Activated CD4-positive, alpha-beta T cell treated with anti-CD3 and anti-CD28 coated beads, Interleukin-2, Interleukin-6, amounts not matched to agents 100 ng/mL and 50 ng/mL, durations not matched to agents 16 hours and 8 hours (primary cell): ENCODE results near the gene RNF130.
"Not testable (repeated sequence)": the region's sequence is repeated elsewhere in the genome, so short reads cannot be mapped to it uniquely, and the experiment has no call there.

ENCODE experiments used
- DNase-seq: peaks from one replicate; pipeline ENCODE4 v3.0.0-alpha.2; 2020

RNF130 gene

GRCh38 chr5:180050121-180050940 lies 21.2 kb downstream of the RNF130 start:
- DNase-seq = no peak

DNA sequence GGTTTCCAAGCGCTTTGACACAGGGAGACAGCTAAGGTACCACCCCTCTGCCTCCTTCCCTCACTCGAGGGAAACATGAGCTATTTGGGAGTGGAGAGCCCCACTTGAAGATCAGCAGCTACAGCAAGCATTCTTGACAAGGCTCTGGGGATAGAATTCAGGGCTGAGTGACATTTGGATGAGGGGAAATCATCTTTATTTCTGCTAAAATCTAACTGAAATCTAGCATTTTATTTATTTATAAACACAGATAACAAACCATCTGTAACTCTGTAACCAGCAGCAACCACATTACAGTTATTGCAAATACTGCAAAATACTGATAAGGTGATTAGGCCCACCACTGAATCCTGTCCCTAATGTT lies 22.4 kb downstream of the RNF130 start:
- DNase-seq = no peak

DNA sequence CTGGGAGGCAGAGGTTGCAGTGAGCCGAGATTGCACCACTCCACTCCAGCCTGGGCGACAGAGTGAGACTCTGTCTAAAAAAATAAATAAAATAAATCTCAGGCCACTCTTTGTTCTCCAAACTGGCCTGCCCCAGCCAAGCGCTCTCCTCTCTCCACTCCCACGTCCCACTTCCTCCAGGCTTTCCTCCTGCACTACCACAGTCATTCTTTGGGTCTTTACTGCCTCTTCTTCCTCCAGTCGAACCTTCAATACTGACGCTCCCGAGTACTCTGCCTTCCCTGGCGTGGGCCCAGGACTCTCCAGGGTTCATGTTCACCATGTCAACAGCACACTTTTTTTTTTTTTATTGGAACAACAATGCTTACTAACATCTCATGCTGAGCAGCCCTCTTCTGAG lies 23.9 kb downstream of the RNF130 start:
- no peak for DNase-seq

DNA sequence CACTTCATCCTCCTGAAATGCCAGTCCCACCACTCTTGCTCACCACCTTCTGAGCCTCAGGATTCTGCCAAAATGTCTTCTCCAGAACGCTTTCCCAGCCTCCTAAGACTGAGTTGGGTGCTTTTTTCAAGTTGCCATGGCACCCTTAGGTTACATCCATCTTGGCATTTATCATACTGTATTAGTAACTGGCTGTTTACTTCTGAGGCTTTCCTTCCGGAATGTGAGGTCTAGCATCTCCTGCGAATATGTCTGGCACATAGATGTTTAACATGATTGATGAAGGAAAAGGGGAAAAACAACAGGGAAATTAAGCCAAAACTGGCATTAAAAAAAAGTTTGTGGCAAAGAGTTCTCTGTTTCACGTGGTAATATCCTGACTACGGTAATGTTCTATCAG lies 24.9 kb downstream of the RNF130 start:
- no peak for DNase-seq

DNA sequence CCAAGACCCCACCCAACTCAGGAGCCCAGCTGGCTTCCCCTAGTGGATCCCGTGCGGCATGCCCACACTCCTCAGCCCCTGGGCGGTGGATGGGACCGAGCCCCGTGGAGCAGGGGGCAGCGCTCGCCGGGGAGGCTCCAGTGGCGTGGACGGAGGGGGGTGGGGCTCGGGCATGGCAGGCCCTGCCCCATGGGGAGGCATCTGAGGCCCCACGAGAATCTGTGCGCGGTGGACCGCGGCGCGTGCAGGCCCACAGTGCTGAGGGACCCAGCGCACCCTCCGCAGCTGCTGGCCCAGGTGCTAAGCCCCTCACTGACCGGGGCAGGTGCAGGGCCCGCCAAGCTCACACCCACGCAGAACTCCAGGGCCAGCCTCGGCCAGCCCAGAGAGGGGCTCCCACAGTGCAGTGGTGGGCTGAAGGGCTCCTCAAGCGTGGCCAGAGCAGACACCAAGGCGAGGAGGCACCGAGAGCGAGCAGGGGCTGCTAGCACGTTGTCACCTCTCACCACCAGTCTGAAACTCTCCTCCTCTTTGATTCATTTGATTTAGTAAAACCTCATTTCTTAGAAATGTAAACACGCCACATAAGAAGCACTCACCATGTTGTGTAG lies 25.6 kb downstream of the RNF130 start:
- DNase-seq = no peak

GRCh38 chr5:180043377-180043776 lies 28.2 kb downstream of the RNF130 start:
- no peak for DNase-seq

GRCh38 chr5:180041301-180042274 lies 30.0 kb downstream of the RNF130 start:
- DNase-seq = no peak

- DNase-seq = no peak
These were observed 31.0 kb downstream of the RNF130 start for GRCh38 chr5:180040287-180041214.

DNA sequence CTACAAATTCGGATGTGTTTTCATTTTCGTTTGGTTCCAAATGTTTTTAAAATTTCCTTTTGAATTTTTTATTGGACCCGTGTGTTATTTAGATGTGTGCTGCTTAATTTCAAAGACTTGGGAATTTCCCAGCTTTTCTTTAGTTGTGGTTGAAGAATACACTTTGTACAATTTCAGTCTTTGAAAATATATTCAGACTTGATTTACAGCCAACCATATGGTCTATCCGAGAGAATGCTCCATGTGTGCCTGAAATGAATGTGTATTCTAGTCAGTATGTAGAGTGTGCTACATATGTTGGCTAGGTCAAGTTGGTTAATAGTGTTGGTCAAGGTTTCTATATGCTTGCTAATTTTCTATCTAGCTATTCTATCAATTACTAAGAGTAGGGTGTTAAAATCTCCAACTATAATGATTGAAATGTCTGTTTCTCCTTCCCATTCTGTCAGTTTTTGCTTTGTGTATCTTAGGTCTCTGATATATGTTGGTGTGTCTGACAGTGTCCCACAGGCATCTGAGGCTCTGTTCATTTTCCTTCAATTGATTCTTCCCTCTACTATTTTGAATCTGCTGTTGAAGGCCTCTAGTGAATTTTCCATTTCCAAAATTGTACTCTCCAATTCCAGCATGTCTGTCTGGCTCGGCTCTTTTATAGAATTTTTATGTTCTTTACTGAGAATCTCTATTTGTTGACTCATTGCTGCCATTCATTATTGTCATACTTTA lies 36.2 kb downstream of the RNF130 start:
- no peak for DNase-seq

GRCh38 chr5:180034564-180034963 lies 37.0 kb downstream of the RNF130 start:
- no peak for DNase-seq

GRCh38 chr5:180027459-180028089 lies 44.0 kb downstream of the RNF130 start:
- DNase-seq = no peak

DNA sequence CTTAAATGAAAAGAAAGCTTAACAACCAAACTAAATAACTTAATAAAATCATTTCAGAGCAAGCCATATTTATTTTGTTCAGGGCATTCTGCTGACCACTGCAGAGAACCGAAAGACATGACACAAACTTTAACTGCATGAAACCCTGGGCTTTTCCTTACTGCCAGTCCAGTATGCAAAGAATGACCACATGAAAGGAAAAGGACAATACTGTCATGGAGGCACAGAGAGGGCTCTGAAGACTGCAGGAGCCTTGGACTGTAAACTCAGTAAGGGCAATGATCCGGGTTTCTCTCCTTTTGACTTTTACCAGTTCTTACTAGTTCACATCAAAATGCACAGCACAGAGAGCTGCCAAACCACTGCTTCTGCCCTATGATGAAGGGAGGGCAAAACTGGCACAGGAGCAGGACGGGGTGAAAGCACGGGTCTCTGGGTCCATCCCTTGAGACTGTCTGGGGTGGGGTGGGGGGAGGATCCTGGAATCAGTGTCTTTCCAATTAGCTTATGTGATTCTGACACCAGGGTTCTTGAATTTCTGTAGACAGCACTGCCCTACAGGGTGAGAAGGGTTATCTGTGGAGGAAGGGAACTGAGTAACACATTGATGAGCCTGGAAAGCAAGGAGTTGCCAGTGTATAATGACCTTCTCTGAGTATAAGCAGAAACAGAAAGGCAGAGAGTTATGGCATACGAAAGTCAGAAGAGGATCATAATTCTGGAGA lies 44.7 kb downstream of the RNF130 start:
- no peak for DNase-seq

GRCh38 chr5:180026320-180026719 lies 45.2 kb downstream of the RNF130 start:
- DNase-seq = peak; percentile 15

GRCh38 chr5:180021900-180022299 lies 49.7 kb downstream of the RNF130 start:
- no peak for DNase-seq

- DNase-seq = no peak
These were observed 51.4 kb downstream of the RNF130 start for GRCh38 chr5:180020176-180020575.

DNA sequence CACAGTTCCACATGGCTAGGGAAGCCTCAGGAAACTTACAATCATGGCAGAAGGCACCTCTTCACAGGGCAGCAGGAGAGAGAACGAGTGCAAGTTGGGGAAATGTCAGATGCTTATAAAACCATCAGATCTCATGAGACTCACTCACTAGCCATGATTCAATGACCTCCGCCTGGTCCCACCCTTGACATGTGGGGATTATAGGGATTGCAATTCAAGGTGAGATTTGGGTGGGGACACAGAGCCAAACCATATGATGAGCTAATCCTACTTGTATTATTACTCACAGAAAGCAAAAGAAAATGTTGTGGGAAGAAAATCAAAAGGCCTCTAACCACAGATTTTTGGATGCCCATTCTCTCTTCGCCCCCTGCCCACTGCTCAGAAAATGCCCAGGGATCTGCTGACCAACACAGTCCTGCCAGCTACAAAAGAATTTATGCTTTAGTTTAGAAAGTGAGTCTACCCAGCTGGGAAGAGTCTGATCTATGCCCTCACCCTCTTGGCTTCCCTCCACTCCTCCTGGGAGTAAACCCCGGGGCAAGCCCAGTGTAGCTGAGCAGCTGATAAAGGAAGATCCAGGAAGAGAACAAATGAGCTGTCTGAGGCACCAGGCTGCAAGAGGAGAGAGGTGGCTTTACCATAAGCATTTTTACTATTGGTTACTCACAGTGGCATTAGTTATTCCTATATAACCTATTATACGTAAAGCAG lies 53.1 kb downstream of the RNF130 start:
- no peak for DNase-seq

- not testable (repeated sequence) for DNase-seq
These were observed 56.0 kb downstream of the RNF130 start for GRCh38 chr5:180015523-180015922.

GRCh38 chr5:180013678-180014077 lies 57.9 kb downstream of the RNF130 start:
- DNase-seq = no peak

DNA sequence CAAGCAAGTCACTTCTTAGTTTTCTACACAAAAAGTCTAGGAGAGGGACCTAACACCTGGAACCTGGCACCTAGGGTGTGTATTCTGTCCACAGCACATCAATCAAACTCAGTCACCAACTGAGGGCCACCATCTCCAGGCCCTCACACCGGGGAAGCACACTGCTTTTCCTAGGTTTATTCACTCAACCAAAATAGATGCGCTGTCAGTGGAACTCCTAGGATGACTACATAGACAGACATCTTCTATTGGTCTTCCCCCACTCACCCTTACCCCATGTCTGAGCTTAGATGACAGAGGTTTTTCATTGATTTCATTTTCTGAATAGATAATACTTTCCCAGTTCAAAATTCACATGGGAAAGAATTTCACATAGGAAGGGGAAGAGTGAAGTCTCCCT lies 59.2 kb downstream of the RNF130 start:
- DNase-seq = no peak

DNA sequence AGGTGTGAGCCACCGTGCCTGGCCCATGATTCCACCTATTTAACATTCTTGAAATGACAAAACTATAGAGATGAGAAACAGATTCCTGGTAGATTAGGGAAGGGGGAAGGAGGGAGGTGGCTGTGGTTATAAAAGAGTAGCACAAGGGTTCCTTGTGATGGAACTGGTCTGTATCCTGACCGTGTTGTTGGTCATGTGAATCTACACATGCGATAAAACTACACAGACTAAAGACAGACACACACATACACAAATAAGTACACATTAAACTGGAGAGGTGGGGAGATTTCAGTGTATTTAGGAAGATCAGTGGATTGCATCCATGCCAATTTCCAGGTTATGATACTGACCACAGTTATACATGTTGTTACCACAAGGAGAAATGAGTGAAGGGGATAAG lies 60.9 kb downstream of the RNF130 start:
- no peak for DNase-seq
